Panc1 (cell line): Measurements from ENCODE around the gene NLRP6. TPM values are rescaled to one million over a fixed set of nuclear protein-coding genes. Genes with fewer than 3 reads are reported as not detected.

Experiments used
- ATAC-seq: fragments of 200-7000 bp; cut with Tn5 transposase; 2 replicates; pipeline ENCODE4 v1.9.1; 2020; ENCODE audit warnings: mild to moderate bottlenecking, moderate library complexity
- BruUV-seq: library from RNA; stranded (reverse); fragments of 400-500 nt; replicated peaks from 2 replicates; lab custom pipeline; 2021; lab: Mats Ljungman, UMichigan
- CTCF ChIA-PET: fragments of 300-600 bp; sonication (Branson Sonifier 250); formaldehyde crosslinking; loops from one replicate; lab custom pipeline; 2022; ENCODE audit warnings: antibody characterized with exemption; lab: Charles Lee
- POLR2A ChIA-PET: fragments of 300-600 bp; sonication (Branson Sonifier 250); formaldehyde crosslinking; loops from one replicate; lab custom pipeline; 2022; ENCODE audit warnings: antibody characterized with exemption; lab: Charles Lee
- DNase-seq: peaks from one replicate; pipeline ENCODE4 v3.0.0-alpha.2; 2010; ENCODE audit warnings: low read depth, low spot score
- H3K27ac ChIP-seq: 2 replicates; pipeline ENCODE4 v1.5.1; 2011; ENCODE audit warnings: mild to moderate bottlenecking, low read length, inconsistent platforms
- H3K27me3 ChIP-seq: fragments of 200-500 bp; sonication (Bioruptor generic); 2 replicates; pipeline ENCODE4 v1.6.0; 2014; ENCODE audit warnings: low read length, inconsistent platforms; ENCODE audit not compliant: control insufficient read depth, insufficient read depth
- H3K36me3 ChIP-seq: fragments of 200-500 bp; sonication (Bioruptor generic); 2 replicates; pipeline ENCODE4 v1.5.1; 2014; ENCODE audit warnings: inconsistent platforms, mild to moderate bottlenecking, low read length, moderate library complexity; ENCODE audit not compliant: control insufficient read depth, insufficient read depth
- H3K4me1 ChIP-seq: 2 replicates; pipeline ENCODE4 v1.5.1; 2011; ENCODE audit warnings: inconsistent platforms, mild to moderate bottlenecking, low read length, moderate library complexity; ENCODE audit not compliant: control insufficient read depth, insufficient read depth
- H3K4me3 ChIP-seq, 2 experiments: 2 replicates each; pipeline ENCODE4 v1.5.1; 2011 to 2012; ENCODE audit warnings: low read depth in 2 of 2, low read length in 2 of 2, mild to moderate bottlenecking in 2 of 2, inconsistent platforms in 1 of 2, moderate library complexity in 1 of 2
- H3K9me3 ChIP-seq: fragments of 200-500 bp; sonication (Bioruptor generic); 2 replicates; pipeline ENCODE4 v1.5.1; 2014; ENCODE audit warnings: low read depth, mild to moderate bottlenecking, inconsistent platforms, low read length, moderate library complexity; ENCODE audit not compliant: control insufficient read depth, insufficient read depth
- CTCF ChIP-seq: fragments of 450-650 bp; IDR thresholded peaks from 2 replicates; pipeline ENCODE4 v1.5.1; 2017; ENCODE audit warnings: mild to moderate bottlenecking
- POLR2AphosphoS5 ChIP-seq: IDR thresholded peaks from 2 replicates; pipeline ENCODE4 v1.6.1; 2012; ENCODE audit warnings: mild to moderate bottlenecking, low read depth, low read length, moderate library complexity
- SIN3A ChIP-seq: IDR thresholded peaks from 2 replicates; pipeline ENCODE4 v1.6.1; 2012; ENCODE audit warnings: low read depth, mild to moderate bottlenecking, low read length, moderate library complexity, borderline replicate concordance; ENCODE audit not compliant: insufficient read depth
- TCF7L2 ChIP-seq: IDR thresholded peaks from 2 replicates; pipeline ENCODE4 v1.6.1; 2011; ENCODE audit warnings: mild to moderate bottlenecking, low read depth, low read length, inconsistent platforms
- in situ Hi-C: cut with HindIII; loops from 2 replicates; pipeline ENCODE4 v1.10.0; 2016; ENCODE audit warnings: low sequenced_read_pairs, low pct_unique_long_range_greater_than_20kb
- intact Hi-C: fragments of 100-400 bp; cut with micrococcal nuclease; formaldehyde crosslinking; loops from one replicate; pipeline ENCODE4 v1.10.0; 2022; ENCODE audit not compliant: unreplicated experiment
- total RNA-seq: library from RNA; stranded (reverse); gene quantifications from one replicate; pipeline ENCODE4 v1.2.1, GENCODE V29; 2021; ENCODE audit not compliant: unreplicated experiment
- TF ChIP-seq, protein P1 (sequence below), 2 experiments: IDR thresholded peaks; 2 replicates each; pipeline ENCODE4 v1.6.1; 2011 to 2012; ENCODE audit warnings: low read depth in 2 of 2, control low read depth in 1 of 2, low read length in 1 of 2, mild to moderate bottlenecking in 1 of 2, moderate library complexity in 1 of 2; ENCODE audit not compliant: insufficient read depth in 1 of 2

NLRP6 gene
- total RNA-seq, 1 experiment from 2014 or later: 0.59 TPM

GRCh38 chr11:270451-271318, 7.5 kb upstream of the NLRP6 start:
- no peak overlapping the region for H3K27ac ChIP-seq
- H3K4me3 ChIP-seq: no peak overlapping the region
- TF ChIP-seq CTCF (no peak), TCF7L2 (no peak), POLR2AphosphoS5 (no peak), SIN3A (no peak)
- TF ChIP-seq, protein P1, sequence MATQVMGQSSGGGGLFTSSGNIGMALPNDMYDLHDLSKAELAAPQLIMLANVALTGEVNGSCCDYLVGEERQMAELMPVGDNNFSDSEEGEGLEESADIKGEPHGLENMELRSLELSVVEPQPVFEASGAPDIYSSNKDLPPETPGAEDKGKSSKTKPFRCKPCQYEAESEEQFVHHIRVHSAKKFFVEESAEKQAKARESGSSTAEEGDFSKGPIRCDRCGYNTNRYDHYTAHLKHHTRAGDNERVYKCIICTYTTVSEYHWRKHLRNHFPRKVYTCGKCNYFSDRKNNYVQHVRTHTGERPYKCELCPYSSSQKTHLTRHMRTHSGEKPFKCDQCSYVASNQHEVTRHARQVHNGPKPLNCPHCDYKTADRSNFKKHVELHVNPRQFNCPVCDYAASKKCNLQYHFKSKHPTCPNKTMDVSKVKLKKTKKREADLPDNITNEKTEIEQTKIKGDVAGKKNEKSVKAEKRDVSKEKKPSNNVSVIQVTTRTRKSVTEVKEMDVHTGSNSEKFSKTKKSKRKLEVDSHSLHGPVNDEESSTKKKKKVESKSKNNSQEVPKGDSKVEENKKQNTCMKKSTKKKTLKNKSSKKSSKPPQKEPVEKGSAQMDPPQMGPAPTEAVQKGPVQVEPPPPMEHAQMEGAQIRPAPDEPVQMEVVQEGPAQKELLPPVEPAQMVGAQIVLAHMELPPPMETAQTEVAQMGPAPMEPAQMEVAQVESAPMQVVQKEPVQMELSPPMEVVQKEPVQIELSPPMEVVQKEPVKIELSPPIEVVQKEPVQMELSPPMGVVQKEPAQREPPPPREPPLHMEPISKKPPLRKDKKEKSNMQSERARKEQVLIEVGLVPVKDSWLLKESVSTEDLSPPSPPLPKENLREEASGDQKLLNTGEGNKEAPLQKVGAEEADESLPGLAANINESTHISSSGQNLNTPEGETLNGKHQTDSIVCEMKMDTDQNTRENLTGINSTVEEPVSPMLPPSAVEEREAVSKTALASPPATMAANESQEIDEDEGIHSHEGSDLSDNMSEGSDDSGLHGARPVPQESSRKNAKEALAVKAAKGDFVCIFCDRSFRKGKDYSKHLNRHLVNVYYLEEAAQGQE (IDR thresholded peaks at IDR 0.05; ENCODE audit: insufficient read depth in 1 of 2, low read depth in 2 of 2, low read length in 1 of 2): no peak
- no TSS peak for BruUV-seq
- peaks cover 14% of the 10 kb centered on the region for H3K4me1 ChIP-seq
- in situ Hi-C loops: no loop called here
- ATAC-seq: no peak
- peaks cover 3% of the 10 kb centered on the region; the same call in 1 of the 2 replicates for H3K9me3 ChIP-seq
- no peak for DNase-seq
- no peaks in the 10 kb centered on the region for H3K36me3 ChIP-seq
- ChIA-PET CTCF (interaction anchor here (0.6 to 1.3 kb wide), 2 partner anchors 20 to 136 kb away, joined by 3 to 4 read pairs; no protein-coding TSS in a partner anchor), POLR2A (no interaction called here)
- intact Hi-C loops: no loop called here
- no peaks in the 10 kb centered on the region for H3K27me3 ChIP-seq

DNA sequence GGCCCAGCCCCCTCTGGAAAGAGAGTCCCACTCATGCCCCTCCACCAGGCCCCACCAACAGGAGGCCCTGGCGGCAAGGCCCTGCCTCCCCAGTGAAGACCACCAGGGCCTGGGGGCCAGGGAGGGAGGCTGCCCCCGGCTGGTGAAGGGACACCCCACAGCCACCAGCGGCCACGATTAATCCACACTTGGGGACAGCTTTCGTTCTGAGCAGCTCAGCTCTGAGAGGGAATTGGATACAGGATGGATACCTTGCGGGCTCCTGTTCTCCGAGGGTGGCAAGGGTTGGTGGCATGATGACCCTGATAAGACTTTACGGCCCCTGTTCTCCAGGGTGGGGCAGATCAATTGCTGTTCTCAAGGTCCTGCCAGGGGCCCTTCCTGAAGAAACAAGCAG, 6.9 kb upstream of the NLRP6 start:
- Histone ChIP-seq H3K9me3 (peaks cover 5% of the 10 kb centered on the region; the same call in 1 of the 2 replicates), H3K4me1 (peaks cover 14% of the 10 kb centered on the region), H3K36me3 (no peaks in the 10 kb centered on the region), H3K27me3 (no peaks in the 10 kb centered on the region; the same call in 1 of the 2 replicates), H3K27ac (no peak overlapping the region), H3K4me3 (no peak overlapping the region)
- in situ Hi-C loops: no loop called here
- POLR2A ChIA-PET: no interaction called here
- CTCF ChIA-PET: interaction anchor here (0.6 to 1.3 kb wide), 2 partner anchors 21 to 136 kb away, joined by 3 to 4 read pairs; no protein-coding TSS in a partner anchor
- DNase-seq (no peak), ATAC-seq (no peak)
- no TSS peak for BruUV-seq
- TF ChIP-seq, protein P1 (IDR thresholded peaks at IDR 0.05; ENCODE audit: insufficient read depth in 1 of 2, low read depth in 2 of 2, low read length in 1 of 2): no peak
- TF ChIP-seq SIN3A (no peak), CTCF (no peak), POLR2AphosphoS5 (no peak), TCF7L2 (no peak)
- intact Hi-C loops: no loop called here
